Fibroblast of gingiva (primary cell): ENCODE data around the gene ZBTB16.

Experiments used
- DNase-seq: peaks from one replicate; pipeline ENCODE4 v3.0.0-alpha.2; 2011; ENCODE audit warnings: low read depth

The ZBTB16 gene

DNA sequence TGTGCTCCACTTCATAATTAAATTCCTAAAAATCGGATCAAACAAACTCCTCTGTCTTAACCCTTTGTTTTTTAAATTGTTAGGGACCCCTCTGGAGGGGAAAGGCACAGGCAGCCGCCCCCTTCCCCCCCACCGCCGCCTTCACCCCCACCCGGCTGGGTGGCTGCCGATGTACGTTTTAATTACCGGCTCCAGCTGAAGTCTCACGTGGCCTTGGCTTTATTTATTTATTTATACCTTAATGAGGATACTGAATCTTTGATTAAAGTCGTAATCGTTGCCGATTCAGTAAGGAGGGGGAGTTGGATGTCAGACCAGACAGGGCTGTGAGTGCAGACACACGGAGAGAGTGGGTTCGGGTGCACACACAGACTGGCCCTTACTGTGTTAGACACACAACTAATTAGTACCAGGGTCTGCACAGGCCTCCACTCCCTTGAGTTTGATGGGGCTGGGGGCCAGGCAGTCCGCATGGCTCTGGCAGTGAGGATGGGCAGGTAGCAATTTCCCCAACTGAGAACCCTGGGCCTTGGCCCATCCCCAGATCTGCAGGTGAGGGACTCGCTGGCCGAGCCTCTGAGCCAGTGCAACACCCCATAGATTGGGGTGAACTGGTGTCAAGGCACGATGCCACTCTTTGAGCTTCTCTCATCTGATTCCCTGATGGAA lies 185.3 kb downstream of the ZBTB16 start:
- no peak for DNase-seq

DNA sequence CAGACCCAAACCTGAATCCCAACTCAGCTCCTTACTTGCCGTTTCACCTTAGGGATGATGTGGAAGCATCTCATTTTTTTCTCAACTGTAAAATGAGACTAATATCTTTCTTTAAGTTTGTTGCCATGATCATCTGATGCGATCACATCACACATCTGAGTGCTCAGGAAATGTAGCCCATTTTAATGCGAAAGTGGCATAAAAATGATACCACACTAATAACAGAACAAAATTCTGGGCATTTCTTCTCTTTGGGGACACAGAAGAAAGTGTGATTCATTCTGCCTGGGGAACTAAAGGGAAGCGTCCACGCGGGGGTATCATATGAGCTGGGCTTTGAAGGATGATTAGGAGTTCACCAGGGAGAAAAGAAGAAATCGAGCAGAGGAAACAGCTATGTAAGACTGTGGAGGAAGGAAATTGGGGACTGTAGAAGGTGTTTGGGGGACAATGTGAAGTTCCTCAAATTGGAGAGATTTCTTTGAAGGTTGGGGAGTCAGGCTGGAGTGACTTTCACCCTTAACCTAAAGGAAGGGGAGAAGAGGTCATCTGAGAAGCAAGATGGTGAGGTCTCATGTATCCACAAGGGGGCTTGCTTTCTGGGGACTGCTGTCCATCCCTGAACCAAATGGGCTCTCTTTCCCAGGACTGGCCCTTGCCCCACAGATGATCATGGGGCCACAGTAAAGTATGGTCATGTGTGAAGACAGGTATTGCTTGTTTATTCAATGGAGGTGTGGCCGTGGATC lies 187.0 kb downstream of the ZBTB16 start:
- DNase-seq: no peak

DNA sequence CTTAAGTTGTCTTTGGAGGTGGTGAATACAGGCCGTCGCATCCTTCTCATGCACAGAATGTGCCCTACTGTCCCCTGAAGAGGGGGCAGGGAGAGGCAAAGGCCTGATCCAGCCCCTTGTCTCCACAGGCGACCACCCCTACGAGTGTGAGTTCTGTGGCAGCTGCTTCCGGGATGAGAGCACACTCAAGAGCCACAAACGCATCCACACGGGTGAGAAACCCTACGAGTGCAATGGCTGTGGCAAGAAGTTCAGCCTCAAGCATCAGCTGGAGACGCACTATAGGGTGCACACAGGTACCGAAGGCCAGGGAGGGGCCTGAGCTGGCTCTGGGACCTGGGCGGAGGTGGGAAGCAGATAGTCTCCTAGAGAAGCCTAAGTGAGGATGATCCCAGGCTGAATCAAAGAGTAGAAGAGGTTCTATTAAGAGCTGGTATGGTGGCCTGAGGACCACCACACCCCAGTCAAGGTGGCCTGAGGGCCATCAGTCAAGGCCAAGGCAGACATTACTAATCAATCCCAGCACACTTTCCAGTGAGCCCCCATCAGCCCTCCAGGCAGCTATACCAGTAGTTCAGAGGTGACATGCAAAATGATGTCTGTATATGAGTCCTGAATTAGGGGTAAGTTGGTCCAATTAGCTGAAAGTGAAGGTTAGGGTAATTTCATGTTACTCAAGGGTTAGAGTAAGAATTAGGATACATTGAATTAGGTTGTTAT lies 187.7 kb downstream of the ZBTB16 start:
- no peak for DNase-seq

DNA sequence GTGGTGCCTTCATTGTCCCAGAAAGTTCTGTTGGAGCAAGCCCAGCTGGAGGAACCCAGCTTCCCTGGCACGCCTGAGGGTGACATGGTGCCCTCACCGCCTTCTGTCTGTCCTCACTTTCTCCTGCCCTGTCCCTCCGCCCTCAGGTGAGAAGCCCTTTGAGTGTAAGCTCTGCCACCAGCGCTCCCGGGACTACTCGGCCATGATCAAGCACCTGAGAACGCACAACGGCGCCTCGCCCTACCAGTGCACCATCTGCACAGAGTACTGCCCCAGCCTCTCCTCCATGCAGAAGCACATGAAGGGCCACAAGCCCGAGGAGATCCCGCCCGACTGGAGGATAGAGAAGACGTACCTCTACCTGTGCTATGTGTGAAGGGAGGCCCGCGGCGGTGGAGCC lies 190.7 kb downstream of the ZBTB16 start:
- no peak for DNase-seq

DNA sequence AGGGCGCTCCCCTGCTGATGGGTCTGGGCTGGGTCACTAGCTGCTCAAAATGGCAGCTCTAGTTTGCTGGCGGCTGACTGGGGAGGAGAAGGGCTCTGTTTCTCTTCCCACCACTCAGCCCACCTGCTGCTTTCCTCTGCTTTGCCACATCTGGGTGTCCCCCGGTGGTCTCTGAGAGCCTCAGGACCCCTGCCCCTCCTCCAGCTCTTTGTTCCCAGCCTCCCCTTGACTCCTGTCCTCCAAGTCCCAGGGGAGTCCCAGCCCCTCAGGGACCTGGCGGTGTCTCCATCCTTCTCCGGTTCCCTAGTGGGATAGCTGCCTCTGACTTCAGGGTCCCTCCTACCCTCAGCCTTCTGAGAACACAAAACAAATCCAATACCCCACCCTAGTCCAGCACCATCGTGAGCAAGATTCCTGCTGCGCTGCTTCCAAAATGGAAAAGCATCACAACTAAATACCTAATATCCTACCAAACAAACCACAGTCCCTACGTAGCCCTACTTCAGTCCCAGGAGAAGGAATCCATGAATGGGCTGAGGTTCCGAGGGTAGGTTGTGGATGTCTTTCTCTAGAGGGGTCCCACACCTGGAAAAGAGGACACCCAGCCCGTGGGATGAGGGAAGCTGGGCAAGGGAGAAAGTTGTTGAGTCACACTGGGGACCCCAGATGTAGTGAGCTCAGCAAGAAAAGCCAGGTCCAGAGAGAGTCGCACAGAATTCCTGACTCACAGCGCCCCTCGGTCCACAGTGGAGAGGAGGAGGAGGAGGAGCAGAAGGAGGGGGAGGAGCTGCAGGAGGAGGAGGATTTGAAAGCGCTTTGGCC lies 191.7 kb downstream of the ZBTB16 start:
- no peak for DNase-seq

DNA sequence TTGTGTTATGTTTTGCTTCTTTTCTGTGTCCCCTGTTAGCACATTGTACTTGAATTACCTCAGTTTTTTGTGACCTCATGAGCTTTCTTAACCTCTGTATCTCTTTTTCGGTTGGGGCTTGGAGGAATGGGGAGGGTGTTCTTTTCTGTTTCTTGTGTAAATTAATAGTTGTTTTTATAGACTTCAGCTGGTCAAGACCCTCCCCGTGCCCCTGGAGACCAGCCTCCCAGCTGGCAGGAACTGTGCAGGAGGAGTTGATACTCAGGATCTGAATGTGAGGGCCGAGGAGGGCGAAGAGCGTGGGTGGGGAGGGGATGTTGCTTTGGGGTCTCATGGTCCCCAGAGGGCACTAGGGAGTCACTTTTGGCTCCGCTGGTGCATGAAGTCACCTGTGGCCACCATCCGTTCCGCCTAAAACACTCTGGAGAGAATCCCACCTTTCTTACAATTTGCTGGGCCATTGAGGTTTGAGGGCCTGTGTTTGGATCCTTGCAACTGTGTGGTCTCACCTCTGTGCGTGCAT lies 192.4 kb downstream of the ZBTB16 start:
- no peak for DNase-seq

DNA sequence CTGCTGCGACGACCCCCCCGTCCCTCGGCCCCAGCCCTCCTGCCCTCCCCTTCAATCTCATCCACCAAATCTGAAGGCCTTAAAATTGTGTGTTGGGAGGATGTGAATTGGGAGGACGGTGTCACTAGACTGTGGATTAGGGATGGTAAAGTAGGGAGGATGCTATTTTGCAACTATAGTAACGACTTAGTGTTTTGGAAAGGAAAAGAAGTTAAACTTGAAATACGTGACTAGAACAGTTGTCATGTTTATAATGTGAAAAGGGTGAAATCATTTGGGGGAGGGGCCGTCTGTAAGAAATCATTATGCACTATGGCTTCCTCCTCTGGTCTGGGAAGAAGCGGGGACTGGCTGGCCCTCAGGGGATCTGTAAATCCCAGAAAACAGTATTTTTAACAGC lies 193.3 kb downstream of the ZBTB16 start:
- DNase-seq: no peak

DNA sequence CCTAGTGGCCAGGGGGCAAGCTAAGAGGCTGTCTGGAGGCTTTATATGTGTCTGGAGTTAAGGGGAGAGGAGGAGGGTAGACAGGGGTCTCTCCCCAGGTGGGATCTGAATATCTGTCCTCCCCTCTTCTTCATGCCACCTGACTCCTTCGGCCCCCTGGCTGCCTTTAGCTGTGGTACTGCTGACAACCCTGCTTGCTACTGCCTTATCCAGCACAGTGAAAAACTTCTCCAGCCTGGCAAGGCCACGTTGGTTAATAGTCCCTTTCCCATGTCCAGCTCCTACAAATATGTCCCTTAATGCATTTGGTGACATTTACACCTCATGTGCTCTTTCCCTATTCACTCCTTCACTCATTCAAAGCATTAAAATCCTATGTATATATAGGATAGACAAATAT lies 194.3 kb downstream of the ZBTB16 start:
- DNase-seq: no peak

DNA sequence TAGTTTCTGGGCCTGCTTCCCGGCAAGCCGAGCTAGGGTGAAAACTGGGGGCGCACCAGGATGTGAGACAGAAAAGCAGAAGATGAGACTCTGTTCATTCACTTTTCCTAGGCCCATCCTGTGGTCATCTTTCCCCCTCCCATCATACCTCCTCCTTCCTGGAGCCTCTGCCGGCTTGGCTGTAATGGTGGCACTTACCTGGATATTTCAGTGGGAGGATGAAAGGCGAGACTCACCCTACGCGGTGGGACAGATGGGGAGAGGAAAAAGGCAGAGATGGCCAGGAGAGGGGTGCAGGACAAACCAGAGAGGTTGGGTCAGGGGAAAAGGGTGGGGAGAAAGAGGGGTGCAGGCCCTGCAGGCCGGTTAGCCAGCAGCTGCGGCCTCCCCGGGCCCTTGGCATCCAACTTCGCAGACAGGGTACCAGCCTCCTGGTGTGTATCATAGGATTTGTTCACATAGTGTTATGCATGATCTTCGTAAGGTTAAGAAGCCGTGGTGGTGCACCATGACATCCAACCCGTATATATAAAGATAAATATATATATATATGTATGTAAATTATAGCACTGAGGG lies 195.1 kb downstream of the ZBTB16 start:
- no peak for DNase-seq

DNA sequence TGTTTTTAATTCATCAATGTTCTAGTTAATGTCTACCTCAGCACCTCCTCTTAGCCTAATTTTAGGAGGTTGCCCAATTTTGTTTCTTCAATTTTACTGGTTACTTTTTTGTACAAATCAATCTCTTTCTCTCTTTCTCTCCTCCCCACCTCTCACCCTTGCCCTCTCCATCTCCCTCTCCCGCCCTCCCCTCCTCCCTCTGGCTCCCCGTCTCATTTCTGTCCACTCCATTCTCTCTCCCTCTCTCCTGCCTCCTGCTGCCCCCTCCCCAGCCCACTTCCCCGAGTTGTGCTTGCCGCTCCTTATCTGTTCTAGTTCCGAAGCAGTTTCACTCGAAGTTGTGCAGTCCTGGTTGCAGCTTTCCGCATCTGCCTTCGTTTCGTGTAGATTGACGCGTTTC lies 195.8 kb downstream of the ZBTB16 start:
- no peak for DNase-seq

DNA sequence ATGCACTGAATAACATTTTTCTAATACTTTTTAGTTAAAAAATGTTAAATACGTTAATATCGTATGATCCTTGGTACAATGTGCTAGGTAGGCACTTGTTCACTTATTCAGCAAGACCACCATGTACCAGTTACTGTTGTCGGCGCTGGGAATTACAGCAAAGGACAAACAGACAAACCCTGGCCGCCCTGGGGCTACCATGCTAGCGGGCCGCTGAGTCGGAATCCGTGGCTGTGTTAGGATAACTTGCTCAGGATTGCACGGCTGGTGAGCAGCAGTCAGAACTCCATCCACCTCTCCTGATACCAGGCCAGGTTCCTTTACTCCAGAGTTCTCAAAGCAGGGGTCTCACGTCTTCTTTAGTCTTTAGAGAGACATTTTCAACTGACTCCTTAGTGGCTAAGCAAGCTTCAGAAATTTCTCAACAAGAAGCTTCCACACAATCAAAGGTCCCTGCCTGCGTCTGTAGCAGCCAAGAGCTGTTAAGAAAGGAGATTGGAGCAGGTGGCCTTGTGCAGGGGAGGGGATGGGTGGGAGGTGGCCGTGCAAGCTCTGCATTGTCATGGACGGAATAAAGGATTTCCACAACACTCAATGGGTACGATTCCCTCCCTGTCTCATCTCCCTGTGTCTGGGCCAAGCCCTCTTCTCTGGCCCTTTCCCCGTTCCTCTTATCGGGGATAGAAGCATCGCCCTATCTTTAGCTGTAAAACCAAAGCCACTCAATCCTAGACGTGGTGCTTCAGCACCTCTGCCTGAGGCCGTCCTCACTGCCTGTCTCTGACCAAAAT lies 196.9 kb downstream of the ZBTB16 start:
- DNase-seq: no peak

DNA sequence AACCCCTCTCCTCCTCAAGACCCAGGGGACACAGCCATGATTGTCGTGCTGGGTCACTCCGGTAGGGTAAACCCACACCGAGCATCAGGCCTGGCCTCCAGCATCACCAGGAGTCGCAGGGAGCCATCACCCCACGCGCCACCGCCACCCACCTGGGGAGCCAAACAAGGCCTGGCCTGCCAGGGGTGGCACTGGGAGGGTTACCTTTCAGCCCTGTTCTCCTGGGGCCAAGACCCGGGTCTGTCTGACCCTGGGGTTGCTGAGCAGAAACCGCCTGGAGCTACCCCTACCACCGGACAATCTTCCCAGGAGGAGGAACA lies 197.4 kb downstream of the ZBTB16 start:
- no peak for DNase-seq

DNA sequence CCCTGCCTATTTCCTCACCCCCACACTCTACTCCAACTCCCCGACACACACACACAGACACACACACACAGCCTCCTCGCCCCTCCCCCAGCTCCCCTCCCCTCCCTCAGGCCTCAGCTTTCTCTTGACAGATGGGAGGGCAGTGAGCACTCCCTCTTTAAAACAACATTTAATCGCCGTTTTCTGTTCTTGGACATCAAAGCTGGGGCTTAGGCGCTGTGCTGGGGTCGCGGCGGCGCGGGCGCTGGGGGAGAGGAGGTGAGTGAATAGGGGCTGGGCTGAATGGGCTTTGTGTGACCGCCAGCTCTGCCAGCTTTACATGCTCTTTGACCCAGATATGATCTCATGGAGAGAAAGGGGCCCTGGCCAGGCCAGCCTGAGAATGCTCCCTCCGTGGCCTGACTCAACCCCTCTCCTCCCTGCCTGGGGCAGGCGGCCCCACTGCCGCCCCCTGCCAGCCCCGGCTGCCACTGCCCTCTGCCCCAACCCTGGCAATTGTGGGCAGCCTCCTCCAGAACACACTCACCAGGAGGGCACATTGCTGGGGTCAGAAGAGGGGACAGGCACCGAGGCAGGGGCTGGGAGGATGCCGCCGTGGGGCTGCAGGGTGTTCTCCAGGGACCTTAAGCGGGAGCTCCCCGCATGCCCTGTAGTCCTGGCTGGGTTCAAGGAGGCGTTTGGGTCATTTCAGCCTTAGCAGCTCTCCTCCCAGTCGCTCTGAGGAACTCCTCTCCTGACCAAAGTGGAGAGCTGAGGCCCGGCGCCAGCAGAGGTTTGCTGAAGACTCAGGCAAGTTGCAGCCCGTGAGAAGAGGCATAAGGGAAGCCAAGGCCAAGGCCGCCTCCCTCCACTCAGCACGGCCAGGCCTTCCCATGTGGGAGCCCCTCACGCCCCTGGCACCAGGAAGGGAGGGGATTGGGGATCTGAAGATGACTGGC lies 198.4 kb downstream of the ZBTB16 start:
- DNase-seq: peak; percentile 57

DNA sequence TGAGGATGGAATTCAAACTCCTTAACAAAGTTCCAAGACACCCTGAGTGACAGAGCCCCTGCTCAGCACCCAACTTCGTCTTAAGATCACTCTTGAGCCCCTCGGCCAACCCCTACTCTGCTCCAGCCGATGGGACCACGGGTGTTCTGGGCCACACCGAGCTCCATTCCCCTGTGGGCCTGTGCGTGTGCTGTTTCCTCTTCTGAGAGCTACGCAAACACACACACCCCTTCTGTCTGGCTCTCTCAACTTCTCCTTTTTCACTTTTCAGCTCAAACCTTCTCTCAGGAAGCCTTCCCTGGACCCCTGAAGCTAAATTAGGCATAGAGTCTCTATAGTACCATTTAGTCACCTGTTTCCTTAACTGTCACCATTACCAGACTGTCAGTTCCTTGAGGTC lies 199.2 kb downstream of the ZBTB16 start:
- DNase-seq: no peak

DNA sequence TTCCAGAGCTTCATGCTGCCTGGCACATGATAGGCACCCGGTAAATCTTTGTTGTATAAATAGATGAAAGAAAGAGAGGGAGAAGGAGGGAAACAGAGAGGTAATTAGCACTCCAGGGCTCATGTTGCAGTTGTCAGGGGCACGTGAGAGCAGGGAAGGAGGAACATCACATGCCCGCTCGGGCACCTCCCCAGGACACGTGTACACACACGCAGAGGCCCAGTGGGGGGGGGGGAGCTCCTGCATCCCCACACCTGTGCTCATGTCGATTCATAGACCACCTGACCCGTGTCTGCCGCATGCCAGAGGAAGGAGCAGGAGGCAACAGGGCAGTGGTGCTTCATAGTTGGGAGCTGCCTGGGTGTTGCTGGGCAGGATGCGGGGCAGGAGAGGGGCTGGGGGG lies 199.6 kb downstream of the ZBTB16 start:
- DNase-seq: no peak

DNA sequence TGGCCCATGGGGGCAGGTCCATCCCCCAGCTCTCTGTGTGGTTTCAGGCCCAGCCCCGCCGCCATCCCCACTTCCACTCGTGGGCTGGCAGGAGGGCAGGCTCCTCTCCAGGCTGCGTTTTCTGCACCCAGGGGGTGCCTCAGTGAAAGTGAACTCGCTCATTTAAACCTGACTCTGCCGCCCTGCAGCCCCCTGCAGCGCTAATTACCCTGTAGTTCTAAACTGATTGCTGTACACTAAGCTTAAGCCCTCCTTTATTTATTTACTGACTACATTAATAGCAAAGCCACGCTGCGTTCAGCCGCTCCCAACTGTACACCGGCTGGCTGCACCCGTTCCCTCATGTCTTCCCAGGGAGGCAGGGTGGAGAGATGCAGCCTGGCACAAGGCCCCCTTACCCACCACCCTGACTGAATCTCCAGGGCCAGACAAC lies 200.1 kb downstream of the ZBTB16 start:
- no peak for DNase-seq

DNA sequence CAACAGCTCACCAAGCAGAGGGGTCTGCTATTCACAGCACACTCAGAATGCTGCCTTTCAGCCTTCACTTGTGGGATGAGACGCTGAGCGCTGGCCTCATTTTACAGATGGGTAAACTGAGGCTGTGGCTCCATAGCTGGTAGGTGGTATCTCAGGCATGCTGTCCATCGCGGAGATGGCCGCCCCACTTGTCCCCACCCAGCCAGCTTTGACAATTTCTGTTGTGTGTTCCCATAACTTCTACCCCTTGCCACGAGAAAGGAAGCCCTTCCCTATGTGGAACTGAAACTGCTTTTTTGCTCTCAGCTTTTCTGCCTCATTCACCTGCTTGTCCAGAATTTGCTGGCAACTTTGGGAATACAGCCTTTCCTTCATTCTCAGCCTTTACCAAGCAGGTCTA lies 200.6 kb downstream of the ZBTB16 start:
- no peak for DNase-seq

DNA sequence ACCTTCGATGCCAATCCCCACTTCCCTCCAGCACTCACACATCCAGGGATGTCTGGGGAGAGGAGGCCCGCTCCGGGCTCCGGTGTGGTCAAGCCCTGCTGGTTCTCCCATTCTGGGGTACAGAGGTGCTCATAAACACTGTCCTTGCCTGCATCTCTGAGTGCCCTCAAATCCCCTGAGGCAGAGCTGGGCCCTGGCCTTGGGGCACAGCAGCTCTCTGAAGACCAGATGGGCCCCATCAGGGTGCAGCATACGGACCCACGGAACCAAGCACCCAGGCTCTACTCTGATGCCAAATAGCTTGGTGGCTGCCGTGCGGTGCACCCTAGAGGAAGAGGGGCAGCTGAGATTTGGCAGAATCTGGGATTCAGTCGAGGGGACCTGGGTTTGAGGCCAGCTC lies 201.0 kb downstream of the ZBTB16 start:
- DNase-seq: no peak

DNA sequence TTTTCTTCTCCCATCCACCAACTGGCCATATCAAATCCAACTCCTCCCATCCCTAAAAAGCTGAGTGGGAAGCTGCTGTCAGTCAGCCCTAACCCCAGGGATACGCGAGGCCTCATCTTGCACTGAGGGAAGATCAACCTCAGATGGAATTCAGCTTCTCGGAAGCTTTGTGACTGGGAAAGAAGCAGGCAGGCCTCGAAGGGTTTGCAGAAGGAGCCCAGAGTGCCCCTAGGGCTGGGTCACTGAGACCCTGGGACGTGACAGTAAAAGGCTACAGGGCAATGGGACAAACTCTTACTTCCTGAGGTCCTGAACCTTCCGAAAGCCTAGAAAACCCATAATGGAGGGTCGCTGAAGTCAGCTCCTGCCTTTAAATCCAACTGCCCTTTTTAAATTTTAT lies 202.3 kb downstream of the ZBTB16 start:
- no peak for DNase-seq
